Myocyte (in vitro differentiated cells): ENCODE results near the gene SRGAP1. TPM values are rescaled to one million over a fixed set of nuclear protein-coding genes. Genes with fewer than 3 reads are reported as not detected.

Source experiments
- DNase-seq: peaks from one replicate; pipeline ENCODE4 v3.0.0-alpha.2; 2012; ENCODE audit warnings: low read depth
- polyA plus RNA-seq: library from polyadenylated mRNA; unstranded; fragments of >200 nt; gene quantifications from one replicate; pipeline ENCODE4 v1.2.1, GENCODE V29; 2012; ENCODE audit warnings: missing spikeins
- total RNA-seq: library from RNA; depleted of rRNA; stranded (reverse); fragments of >200 nt; gene quantifications from 2 replicates; pipeline ENCODE4 v1.2.3, GENCODE V29; 2014

SRGAP1 gene
- 2.1 and 2.3 TPM in 2 replicates for total RNA-seq
- 3.9 TPM for polyA plus RNA-seq

DNA sequence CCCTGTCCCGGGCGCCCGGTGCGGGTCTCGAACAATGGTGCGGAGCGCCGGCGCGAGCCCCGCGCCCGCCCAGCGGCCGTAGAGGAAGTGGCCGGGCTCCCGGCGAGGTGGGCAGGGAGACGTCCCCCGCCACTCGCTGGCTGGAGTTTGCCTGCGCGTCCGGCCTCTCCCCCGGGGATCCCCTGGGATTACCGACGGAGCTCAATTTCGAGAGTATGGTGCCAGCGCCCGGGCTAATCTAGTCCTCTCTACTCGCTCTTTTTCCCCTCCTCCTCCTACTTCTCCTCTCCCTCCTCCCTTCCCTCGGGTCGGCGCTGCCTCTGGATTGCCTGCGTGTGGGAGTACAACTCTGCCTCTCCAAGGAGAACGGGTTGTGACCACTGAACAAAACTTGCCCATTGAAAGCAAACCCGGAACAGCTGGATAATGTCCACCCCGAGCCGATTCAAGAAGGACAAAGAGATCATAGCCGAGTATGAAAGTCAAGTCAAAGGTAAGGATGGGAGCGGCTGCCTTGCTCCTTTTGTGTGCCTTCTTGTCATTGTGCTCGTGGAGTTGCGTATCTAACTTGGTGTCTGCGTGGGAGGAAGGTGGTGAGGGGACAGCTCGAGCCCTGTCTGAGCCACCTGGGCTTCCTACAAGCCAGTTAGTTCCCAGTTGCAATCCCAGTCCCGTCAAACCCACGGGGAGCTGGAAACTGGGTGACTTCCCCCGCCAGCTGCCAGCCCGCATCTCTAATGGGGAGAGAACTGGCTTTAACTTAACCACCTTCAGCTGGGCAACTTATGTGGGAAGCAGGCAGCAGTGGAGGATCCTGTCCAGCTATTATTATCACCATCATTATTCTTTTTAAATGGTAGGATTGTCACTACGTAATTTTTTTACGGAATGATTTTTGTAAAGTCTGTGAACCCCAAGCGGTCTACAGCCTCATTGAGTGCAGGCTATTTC lies at the start of gene SRGAP1:
Gene SRGAP1 (plus strand): TSS at position 310 of the 951 bp plus-strand sequence. CDS start 117 bp downstream, at position 427.
- peak; percentile 82 for DNase-seq

DNA sequence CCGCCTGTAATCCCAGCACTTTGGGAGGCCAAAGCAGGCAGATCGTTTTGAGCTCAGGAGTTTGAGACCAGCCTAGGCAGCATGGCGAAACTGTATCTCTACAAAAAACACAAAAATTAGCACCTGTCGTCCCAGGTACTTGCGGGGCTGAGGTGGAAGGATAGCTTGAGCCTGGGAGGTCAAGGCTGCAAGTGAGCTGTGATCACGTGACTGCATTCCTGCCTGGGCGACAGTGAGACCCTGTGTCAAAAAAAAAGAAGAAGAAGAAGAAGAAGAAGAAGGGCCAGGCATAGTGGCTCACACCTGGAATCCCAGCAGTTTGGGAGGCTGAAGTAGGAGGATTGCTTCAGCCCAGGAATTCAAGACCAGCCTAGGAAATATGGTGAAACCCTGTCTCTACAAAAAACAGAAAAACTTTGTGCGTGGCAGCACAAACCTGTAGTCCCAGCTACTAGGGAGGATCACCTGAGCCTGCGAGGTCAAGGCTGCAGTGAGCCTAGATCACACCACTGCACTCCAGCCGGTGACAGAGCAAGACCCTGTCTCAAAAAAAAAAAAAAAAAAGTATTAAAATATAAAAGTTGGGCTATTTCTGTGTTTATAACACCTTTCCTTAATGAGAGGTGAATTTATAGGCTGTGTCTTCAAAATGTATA lies 49.3 kb upstream of the SRGAP1 start:
- no peak for DNase-seq

DNA sequence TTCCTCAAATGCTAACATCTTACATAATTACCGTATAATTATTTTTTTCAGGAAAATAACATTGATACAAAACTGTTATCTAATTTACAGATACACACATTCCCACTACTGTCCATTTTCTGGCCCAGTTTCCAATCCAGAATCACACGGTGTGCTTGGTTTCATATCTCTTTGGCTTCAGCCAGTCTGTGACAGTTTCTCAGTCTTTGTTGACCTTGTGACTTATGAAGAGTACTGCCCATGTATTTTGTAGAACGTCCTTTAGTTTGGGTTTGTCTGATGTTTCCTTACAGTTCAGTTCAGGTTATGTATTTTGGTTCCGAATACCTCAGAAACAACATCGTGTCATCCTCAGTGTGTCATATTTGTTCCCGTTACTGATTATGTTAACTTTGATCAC lies 48.6 kb upstream of the SRGAP1 start:
- no peak for DNase-seq

DNA sequence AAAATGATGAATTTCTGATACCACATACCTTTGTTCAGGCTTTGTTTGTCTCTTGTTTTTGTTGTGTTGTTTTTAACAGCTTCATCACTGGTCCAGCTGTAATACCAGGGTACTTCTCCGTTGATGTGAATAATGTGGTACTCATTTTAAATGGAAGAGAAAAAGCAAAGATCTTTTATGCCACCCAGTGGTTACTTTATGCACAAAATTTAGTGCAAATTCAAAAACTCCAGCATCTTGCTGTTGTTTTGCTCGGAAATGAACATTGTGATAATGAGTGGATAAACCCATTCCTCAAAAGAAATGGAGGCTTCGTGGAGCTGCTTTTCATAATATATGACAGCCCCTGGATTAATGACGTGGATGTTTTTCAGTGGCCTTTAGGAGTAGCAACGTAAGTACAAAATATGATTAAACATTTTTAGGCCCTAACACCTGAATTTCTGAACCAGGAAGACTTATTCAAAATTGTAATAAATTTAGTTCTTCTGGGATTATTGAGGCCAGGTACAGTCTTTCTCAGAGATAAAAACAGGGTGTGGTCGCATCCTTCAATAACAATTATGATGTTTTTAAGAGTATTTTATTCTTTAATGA lies 42.4 kb upstream of the SRGAP1 start:
- DNase-seq: peak; percentile 37

DNA sequence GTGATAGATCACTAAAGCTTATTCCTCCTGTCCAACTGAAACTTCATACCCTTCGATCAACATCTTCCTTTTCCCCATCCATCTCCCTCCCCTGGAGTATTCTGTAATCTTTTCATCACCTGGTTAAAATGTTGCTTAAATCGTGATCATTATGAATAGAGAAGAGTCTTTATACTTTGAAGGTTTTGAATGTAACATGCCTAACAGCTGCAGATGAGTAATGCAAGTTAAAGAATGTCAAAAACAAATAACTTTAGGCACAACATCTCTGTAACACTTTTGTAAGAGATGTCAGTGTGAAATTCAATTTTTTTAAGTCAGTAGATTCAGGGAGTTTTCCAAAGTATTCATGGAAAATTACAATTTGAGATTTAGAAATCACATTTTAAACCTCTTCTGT lies 39.8 kb upstream of the SRGAP1 start:
- DNase-seq: no peak

DNA sequence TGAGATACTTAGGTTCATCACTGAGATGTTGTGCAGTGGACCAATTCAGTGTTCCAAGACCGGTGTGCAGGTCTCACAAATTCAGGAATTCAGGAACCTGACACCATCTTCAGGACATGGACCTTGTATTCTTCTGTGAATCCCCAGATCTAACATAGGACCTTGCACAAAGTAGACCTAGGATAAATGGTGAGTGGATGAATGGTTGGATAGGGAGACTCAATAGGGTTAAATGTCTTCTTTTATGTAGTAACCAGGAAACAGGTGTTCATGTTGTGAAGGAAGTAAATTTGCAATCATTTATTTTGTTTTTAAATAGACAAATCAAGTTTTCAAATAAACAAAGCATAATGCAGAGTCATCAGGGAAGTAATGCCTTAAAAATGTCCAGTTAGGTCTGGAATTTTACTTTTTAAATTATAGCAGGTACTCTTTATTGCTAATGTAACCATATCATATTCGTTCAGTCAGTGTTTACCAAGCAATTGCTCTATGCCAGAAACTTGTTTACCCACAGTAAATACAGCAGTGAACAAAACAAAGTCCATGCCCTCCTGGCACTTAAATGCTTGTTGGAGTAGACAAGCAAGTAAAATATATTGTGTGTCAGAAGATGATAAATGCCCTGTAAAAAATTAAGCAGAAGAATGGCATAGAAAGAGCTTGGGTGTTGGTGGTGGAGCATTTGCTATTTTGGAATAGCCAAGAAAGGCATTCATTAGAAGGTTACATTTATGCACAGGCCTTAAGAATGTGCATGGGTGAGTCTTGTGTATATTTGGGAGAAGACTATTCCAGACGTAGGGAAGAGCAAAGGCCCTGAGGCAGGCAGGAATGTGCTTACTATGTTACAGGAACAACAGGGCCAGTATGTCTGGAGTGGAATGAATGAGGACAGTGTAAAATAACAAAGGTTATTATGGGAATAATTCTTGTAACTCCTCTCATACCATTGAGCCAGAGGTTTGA lies 38.5 kb upstream of the SRGAP1 start:
- no peak for DNase-seq

DNA sequence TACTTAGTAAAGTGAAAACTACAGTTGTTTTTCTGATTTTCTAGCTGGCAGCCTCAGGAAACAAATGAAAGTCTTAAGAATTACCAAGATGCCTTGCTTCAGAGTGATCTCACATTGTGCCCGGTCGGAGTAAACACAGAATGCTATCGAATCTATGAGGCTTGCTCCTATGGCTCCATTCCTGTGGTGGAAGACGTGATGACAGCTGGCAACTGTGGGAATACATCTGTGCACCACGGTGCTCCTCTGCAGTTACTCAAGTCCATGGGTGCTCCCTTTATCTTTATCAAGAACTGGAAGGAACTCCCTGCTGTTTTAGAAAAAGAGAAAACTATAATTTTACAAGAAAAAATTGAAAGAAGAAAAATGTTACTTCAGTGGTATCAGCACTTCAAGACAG lies 35.9 kb upstream of the SRGAP1 start:
- DNase-seq: no peak

DNA sequence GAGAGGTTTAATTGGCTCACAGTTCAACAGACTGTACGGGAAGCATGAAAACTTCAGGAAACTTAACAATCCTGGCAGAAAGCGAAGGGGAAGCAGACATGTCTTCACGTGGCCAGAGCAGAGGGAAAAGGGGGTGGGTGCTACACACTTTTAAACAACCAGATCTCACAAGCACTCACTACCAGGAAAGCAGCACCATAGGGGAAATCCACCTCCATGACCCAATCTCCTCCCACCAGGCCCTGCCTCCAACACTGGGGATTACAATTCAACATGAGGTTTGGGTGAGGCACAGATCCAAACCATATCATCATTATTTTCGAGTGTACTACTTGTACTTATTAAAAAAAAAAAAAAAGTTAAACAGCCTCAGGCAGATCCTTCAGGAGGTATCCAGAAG lies 34.9 kb upstream of the SRGAP1 start:
- DNase-seq: no peak

DNA sequence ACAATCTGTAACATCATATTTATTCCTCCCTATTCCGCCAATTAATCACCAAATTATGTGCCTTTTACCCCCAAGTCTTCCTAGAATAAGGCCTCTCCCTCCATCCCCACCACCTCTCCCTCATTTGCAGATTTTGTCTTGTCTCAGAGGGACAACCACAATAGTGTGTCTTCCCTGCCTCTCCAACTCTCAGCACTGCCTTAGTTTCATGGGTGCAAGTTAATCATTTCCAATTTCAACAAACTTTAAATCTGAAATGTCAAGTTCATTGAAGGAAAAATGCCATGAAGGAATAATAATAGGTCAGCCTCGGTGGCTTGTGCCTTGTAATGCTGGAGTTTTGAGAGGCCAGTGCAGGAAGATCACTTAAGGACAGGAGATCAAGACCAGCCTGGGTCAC lies 33.2 kb upstream of the SRGAP1 start:
- no peak for DNase-seq

DNA sequence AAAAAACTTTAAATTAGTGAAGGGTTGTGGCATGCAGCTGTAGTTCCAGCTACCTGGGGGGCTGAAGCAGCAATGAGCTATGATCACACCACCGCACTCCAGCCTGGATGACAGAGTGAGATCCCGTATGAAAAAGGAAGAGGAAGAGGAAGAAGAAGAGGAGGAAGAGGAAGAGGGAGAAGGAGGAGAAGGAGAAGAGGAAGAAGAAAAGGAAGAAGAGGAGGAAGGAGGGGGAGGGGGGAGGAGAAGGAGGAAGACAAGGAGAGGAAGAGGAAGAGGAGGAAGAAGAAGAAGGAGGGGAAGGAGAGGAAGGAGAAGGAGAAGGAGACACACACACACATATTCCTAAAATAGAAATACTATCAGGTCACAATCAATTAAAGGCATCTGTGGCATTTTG lies 32.7 kb upstream of the SRGAP1 start:
- no peak for DNase-seq

DNA sequence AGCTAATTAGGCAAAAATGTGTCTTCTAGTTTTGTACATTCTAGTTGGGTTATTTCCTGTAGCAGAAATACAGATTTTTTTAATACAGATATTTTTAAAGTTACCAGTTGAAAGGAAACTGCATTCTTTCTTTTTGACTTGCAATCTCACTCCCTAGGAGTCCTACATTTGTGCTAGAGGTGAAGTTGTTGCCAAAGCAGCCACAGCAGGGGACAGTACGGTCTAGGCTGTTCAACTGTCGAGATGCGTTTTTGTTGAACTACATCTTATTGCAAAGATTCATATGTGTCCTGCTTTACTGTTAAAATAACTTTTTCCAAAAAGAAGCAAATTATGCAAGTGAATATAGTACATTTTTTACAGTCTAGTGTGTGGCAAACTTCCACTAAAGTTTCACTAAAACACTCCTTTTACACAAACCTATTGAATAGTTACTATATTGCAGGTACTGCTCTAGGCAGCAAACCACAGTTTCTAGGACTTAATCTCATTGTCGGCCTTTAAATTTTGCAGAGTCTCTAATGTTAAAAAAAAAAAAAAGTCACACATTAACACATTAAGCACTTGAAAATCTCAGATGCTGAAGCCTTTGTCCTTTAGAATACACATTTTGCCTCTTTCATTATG lies 30.2 kb upstream of the SRGAP1 start:
- DNase-seq: no peak

DNA sequence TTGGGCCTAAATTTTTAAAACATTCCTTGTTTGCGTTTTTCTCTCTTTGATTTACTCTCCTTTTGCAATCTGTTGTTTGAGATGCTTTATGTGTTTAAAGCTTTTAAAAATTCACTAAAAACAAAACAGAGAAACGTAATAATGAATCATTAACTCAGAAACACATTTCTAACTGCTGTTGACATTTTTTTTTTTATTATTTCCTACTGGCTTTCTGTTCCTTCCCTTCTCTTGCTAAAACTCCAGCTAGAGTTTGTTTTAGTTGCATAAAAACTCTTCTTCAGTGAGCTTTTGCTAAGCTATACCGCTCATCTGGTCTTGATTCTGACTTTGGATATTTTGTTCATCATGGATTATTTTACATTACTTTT lies 29.0 kb upstream of the SRGAP1 start:
- DNase-seq: no peak

DNA sequence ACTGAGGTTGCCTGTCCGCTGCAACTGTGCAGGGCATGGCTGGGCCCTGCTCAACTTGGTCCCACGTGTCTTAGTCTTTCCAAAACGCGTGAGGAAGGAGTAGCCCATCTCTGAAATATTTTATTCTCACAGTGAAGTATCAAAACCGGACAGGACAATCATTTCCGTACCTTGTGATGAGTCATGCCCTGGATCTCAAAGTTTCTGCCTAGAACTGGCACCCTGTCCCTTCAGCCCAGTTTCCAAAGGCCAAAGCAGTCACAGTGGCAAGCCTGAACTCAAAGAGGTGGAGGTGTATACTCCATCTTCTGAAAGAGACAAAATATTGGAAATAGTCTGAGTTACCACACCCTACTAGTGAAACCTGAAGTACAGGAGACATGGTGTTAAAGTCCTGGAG lies 28.5 kb upstream of the SRGAP1 start:
- no peak for DNase-seq

DNA sequence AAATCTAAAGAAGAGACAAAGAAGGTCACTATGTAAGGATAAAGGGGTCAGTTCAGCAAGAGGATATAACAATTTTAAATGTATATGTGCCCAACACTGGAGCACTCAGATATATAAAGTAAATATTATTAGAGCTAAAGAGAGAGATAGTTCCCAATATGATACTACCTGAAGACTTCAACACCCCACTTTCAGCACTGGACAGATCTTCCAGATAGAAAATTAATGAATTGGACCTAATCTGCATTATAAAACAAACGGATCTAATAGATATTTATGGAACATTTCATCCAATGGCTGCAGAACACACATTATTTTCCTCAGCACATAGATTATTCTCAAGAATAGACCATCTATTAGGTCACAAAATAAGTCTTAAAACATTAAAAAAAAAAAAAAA lies 24.1 kb upstream of the SRGAP1 start:
- DNase-seq: no peak

DNA sequence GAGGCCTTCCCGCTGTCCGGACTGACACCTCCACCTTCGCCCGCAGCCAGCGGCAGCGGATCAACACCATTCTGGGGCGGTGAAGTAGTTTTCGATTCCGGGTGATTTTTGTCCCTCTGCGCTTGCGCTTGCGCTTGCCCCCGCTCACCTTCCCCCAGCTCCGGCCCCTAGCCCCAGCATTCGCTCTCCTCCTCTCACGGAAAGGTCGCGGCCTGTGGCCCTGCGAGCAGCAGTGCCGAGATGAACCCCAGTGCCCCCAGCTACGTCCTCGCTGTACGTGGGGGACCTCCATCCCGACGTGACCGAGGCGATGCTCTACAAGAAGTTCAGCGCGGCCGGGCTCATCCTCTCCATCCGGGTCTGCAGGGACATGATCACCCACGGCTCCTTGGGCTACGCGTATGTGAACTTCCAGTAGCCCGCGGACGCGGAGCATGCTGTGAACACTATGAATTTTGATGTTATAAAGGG lies 22.7 kb upstream of the SRGAP1 start:
- no peak for DNase-seq

DNA sequence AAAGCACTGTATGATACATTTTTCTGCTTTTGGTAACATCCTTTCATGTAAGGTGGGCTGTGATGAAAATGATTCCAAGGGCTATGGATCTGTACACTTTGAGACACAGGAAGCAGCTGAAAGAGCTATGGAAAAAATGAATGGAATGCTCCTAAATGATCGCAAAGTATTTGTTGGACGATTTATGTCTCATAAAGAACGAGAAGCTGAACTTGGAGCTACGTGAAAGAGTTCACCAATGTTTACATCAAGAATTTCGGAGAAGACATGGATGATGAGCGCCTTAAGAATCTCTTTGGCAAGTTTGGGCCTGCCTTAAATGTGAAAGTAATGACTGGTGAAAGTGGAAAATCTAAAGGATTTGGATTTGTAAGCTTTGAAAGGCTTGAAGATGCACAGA lies 22.1 kb upstream of the SRGAP1 start:
- DNase-seq: no peak

DNA sequence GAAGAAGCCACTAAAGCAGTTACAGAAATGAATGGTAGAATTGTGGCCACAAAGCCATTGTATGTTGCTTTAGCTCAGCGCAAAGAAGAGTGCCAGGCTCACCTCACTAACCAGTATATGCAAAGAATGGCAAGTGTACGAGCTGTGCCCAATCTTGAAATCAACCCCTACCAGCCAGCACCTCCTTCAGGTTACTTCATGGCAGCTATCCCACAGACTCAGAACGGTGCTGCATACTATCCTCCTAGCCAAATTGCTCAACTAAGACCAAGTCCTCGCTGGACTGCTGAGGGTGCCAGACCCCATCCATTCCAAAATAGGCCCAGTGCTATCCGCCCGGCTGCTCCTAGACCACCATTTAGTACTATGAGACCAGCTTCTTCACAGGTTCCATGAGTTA lies 21.5 kb upstream of the SRGAP1 start:
- DNase-seq: no peak

DNA sequence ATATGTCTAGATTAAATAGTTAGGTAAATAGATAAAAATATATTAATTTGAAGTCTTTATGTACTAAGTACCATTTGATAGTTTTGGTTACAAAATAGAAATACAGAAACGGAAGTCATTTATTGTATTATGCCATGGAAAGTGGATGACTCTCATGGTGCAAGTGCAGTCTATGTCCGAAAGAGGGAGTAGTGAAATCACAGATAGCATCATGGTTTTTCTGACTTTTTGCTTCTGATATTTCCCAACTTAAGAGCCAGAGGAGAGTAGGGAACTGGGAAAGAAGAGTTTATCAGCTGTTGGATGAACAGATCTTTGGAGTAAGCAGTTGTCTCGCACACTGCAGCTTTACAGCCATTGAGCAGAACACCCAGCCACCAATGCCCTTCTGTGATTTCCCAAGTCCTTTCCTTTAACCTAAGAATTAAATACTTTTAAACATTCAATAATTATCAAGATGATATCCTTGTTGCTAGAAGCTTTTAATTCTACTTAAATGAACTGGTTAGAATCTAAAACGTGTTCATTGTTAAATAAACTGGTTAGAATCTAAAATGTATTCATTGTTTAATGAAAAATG lies 18.4 kb upstream of the SRGAP1 start:
- peak; percentile 79 for DNase-seq

DNA sequence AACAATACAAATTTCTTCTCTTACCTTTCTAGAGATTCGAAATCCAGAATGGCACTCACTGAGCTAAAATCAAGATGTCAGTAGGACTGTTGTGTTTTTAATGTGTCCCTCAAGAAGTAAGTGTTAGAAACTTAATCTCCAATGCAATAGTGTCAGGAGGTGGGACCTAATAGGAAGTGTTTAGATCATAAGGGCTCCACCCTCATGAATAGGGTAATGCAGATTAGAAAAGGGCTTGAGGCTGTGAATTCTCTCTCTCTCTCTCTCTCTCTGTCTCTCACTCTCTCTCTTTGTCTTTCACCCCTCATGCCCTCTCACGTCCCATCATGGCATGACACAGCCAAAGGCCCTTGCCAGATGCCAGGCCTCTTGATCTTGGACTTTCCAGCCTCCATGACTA lies 15.6 kb upstream of the SRGAP1 start:
- DNase-seq: no peak

DNA sequence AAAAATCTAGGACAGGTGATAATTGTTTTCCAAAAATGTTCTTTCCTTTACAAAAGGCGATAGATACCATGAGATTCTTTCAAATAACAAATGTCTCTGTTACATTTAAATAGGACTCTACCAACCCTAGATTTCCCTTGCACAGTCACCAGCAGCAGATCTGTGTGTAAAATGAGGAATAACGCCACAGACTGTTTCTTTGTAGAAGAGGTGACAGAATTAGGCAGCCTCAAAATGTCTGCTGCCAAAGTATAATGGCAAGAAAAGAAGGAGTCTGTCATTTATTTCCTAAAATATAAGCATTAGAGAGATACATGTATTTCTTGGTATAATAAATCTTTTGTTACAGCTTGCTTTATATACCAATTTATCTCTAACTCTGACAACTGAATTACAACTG lies 8.5 kb upstream of the SRGAP1 start:
- DNase-seq: no peak
